GM18870 (cell line): ENCODE measurements around the gene SPEM2.

ENCODE experiments used
- ATAC-seq: cut with Tn5 transposase; IDR thresholded peaks from one replicate; pipeline ENCODE4 v1.9.1; 2021; ENCODE audit warnings: moderate library complexity; ENCODE audit not compliant: unreplicated experiment

SPEM2 gene

GRCh38 chr17:7440113-7440833 lies 14.9 kb downstream of the SPEM2 start:
- ATAC-seq: no peak

GRCh38 chr17:7440834-7441195 lies 15.4 kb downstream of the SPEM2 start:
- ATAC-seq: no peak

GRCh38 chr17:7441266-7441665 lies 15.8 kb downstream of the SPEM2 start:
- ATAC-seq: no peak

GRCh38 chr17:7442142-7442541 lies 16.7 kb downstream of the SPEM2 start:
- ATAC-seq: no peak

- ATAC-seq: no peak
Observed at GRCh38 chr17:7443499-7444485, 18.4 kb downstream of the SPEM2 start.

GRCh38 chr17:7444682-7445618 lies 19.5 kb downstream of the SPEM2 start, which contains the start of gene CHRNB1:
TSS of gene CHRNB1 (plus strand) at chr17:7445061. CDS start at chr17:7445128, 67 bp downstream.
- no peak for ATAC-seq

GRCh38 chr17:7445619-7445968 lies 20.2 kb downstream of the SPEM2 start:
- no peak for ATAC-seq

GRCh38 chr17:7448461-7448860 lies 23.0 kb downstream of the SPEM2 start:
- no peak for ATAC-seq

- no peak for ATAC-seq
Observed at GRCh38 chr17:7459961-7460545, 34.6 kb downstream of the SPEM2 start.

GRCh38 chr17:7460850-7461660 lies 35.6 kb downstream of the SPEM2 start:
- no peak for ATAC-seq

- no peak for ATAC-seq
Observed at GRCh38 chr17:7462474-7463371, 37.3 kb downstream of the SPEM2 start.

- ATAC-seq: no peak
Observed at GRCh38 chr17:7463372-7463846, 38.0 kb downstream of the SPEM2 start.

GRCh38 chr17:7464081-7464480 lies 38.7 kb downstream of the SPEM2 start:
- ATAC-seq: no peak

GRCh38 chr17:7465597-7466275 lies 40.3 kb downstream of the SPEM2 start:
- no peak for ATAC-seq

- ATAC-seq: no peak
Observed at GRCh38 chr17:7466318-7466638, 40.9 kb downstream of the SPEM2 start.

GRCh38 chr17:7466639-7467341 lies 41.4 kb downstream of the SPEM2 start:
- no peak for ATAC-seq

GRCh38 chr17:7467498-7467897 lies 42.1 kb downstream of the SPEM2 start:
- no peak for ATAC-seq

- ATAC-seq: no peak
Observed at GRCh38 chr17:7468290-7468689, 42.9 kb downstream of the SPEM2 start.
